ENCODE results near the gene FSIP1.

GRCh38 chr15:39783244-39783820 lies 691 bp upstream of the FSIP1 start:
- TF ChIP-seq GATA3 (IDR thresholded peaks at IDR 0.05; ENCODE audit: low read depth, low read length) (no peak), GATA2 (IDR thresholded peaks at IDR 0.05; ENCODE audit: low read depth, low read length) (no peak)
